ENCODE data around the gene CD200. TPM values are rescaled to one million over a fixed set of nuclear protein-coding genes. Genes with fewer than 3 reads are reported as not detected.

The CD200 gene
- total RNA-seq, 1 experiment from 2014 or later, result not detected

GRCh38 chr3:112362221-112362620 is 29.3 kb downstream of the CD200 start:
- intact Hi-C loops (cut with micrococcal nuclease), result no loop called here
- Mint-ChIP-seq H3K9me3 (ENCODE audit: unreplicated experiment) (no peaks in the 10 kb centered on the region), H3K27me3 (ENCODE audit: insufficient read depth, unreplicated experiment) (no peaks in the 10 kb centered on the region), H3K4me3 (ENCODE audit: unreplicated experiment) (no peak overlapping the region), H3K4me1 (ENCODE audit: insufficient read depth, unreplicated experiment) (peaks cover 35% of the 10 kb centered on the region), H3K27ac (ENCODE audit: low read depth, unreplicated experiment) (no peak overlapping the region), H3K36me3 (ENCODE audit: insufficient read depth, unreplicated experiment) (no peaks in the 10 kb centered on the region)
- TF ChIP-seq CTCF (IDR thresholded peaks at IDR 0.05; ENCODE audit: unreplicated experiment), result no peak
- BruUV-seq (replicated peaks), result no TSS peak
- ChIA-PET CTCF (interaction anchor here (0.6 to 1.9 kb wide), 4 partner anchors 11 to 1957 kb away, joined by 3 to 8 read pairs (median 3); no protein-coding TSS in a partner anchor), POLR2A (interaction anchor here (0.5 to 2.5 kb wide), 6 partner anchors 11 to 200 kb away, joined by 3 to 8 read pairs (median 5); partner anchors contain the start of genes ATG3 and SLC35A5)
- no peak for DNase-seq (ENCODE audit: unreplicated experiment)

- H3K9me3 Mint-ChIP-seq (ENCODE audit: unreplicated experiment), result no peaks in the 10 kb centered on the region
- H3K4me1 Mint-ChIP-seq (ENCODE audit: insufficient read depth, unreplicated experiment), result peaks cover 25% of the 10 kb centered on the region
- no peak overlapping the region for H3K27ac Mint-ChIP-seq (ENCODE audit: low read depth, unreplicated experiment)
- DNase-seq (ENCODE audit: unreplicated experiment), result no peak
- POLR2A ChIA-PET, result interaction anchor here (1.3 to 2.3 kb wide), 2 partner anchors 11 to 13 kb away, joined by 4 to 8 read pairs; no protein-coding TSS in a partner anchor
- intact Hi-C loops (cut with micrococcal nuclease), result no loop called here
- H3K27me3 Mint-ChIP-seq (ENCODE audit: insufficient read depth, unreplicated experiment), result no peaks in the 10 kb centered on the region
- no peak overlapping the region for H3K4me3 Mint-ChIP-seq (ENCODE audit: unreplicated experiment)
- BruUV-seq (replicated peaks), result no TSS peak
- H3K36me3 Mint-ChIP-seq (ENCODE audit: insufficient read depth, unreplicated experiment), result no peaks in the 10 kb centered on the region
- TF ChIP-seq CTCF (IDR thresholded peaks at IDR 0.05; ENCODE audit: unreplicated experiment), result no peak
- CTCF ChIA-PET, result interaction anchor here (0.6 to 1.0 kb wide), 3 partner anchors 14 to 321 kb away, joined by 3 read pairs; no protein-coding TSS in a partner anchor
Measured at GRCh38 chr3:112364291-112364690, 31.3 kb downstream of the CD200 start.

- ChIA-PET CTCF (interaction anchor here (0.7 to 1.2 kb wide), 2 partner anchors 8 to 45 kb away, joined by 3 read pairs; no protein-coding TSS in a partner anchor), POLR2A (interaction anchor here (1.3 kb wide), 1 partner anchor 10 kb away, joined by 4 read pairs; no protein-coding TSS in a partner anchor)
- peaks cover 25% of the 10 kb centered on the region for H3K4me1 Mint-ChIP-seq (ENCODE audit: insufficient read depth, unreplicated experiment)
- TF ChIP-seq CTCF (IDR thresholded peaks at IDR 0.05; ENCODE audit: unreplicated experiment), result no peak
- H3K9me3 Mint-ChIP-seq (ENCODE audit: unreplicated experiment), result no peaks in the 10 kb centered on the region
- intact Hi-C loops (cut with micrococcal nuclease), result no loop called here
- H3K36me3 Mint-ChIP-seq (ENCODE audit: insufficient read depth, unreplicated experiment), result no peaks in the 10 kb centered on the region
- no peak overlapping the region for H3K4me3 Mint-ChIP-seq (ENCODE audit: unreplicated experiment)
- H3K27ac Mint-ChIP-seq (ENCODE audit: low read depth, unreplicated experiment), result no peak overlapping the region
- no peaks in the 10 kb centered on the region for H3K27me3 Mint-ChIP-seq (ENCODE audit: insufficient read depth, unreplicated experiment)
- no peak for DNase-seq (ENCODE audit: unreplicated experiment)
- no TSS peak for BruUV-seq (replicated peaks)
Measured at GRCh38 chr3:112365035-112365434, 32.1 kb downstream of the CD200 start.

GRCh38 chr3:112365636-112366035 is 32.7 kb downstream of the CD200 start:
- DNase-seq (ENCODE audit: unreplicated experiment), result no peak
- Mint-ChIP-seq H3K36me3 (ENCODE audit: insufficient read depth, unreplicated experiment) (no peaks in the 10 kb centered on the region), H3K27ac (ENCODE audit: low read depth, unreplicated experiment) (no peak overlapping the region), H3K4me1 (ENCODE audit: insufficient read depth, unreplicated experiment) (peaks cover 20% of the 10 kb centered on the region), H3K27me3 (ENCODE audit: insufficient read depth, unreplicated experiment) (no peaks in the 10 kb centered on the region), H3K4me3 (ENCODE audit: unreplicated experiment) (no peak overlapping the region), H3K9me3 (ENCODE audit: unreplicated experiment) (no peaks in the 10 kb centered on the region)
- intact Hi-C loops (cut with micrococcal nuclease), result no loop called here
- BruUV-seq (replicated peaks), result no TSS peak
- ChIA-PET CTCF (interaction anchor here (0.7 to 1.2 kb wide), 3 partner anchors 8 to 46 kb away, joined by 3 read pairs; no protein-coding TSS in a partner anchor), POLR2A (interaction anchor here (1.3 kb wide), 1 partner anchor 10 kb away, joined by 4 read pairs; no protein-coding TSS in a partner anchor)
- TF ChIP-seq CTCF (IDR thresholded peaks at IDR 0.05; ENCODE audit: unreplicated experiment), result no peak

All from MCF 10A (cell line).